Dedifferentiated amniotic fluid mesenchymal stem cell (primary cell): ENCODE measurements around the gene HOXA3.

ENCODE experiments used
- DNase-seq: peaks from one replicate; pipeline ENCODE4 v3.0.0-alpha.2; 2016; ENCODE audit errors: extremely low spot score

The HOXA3 gene

GRCh38 chr7:27151931-27152815 lies at the start of gene HOXA3:
TSS of gene HOXA3 (minus strand) at chr7:27152583. CDS start at chr7:27110640, 41,943 bp downstream.
- DNase-seq, result no peak

GRCh38 chr7:27201580-27202017 lies 49.2 kb upstream of the HOXA3 start:
- no peak for DNase-seq

DNA sequence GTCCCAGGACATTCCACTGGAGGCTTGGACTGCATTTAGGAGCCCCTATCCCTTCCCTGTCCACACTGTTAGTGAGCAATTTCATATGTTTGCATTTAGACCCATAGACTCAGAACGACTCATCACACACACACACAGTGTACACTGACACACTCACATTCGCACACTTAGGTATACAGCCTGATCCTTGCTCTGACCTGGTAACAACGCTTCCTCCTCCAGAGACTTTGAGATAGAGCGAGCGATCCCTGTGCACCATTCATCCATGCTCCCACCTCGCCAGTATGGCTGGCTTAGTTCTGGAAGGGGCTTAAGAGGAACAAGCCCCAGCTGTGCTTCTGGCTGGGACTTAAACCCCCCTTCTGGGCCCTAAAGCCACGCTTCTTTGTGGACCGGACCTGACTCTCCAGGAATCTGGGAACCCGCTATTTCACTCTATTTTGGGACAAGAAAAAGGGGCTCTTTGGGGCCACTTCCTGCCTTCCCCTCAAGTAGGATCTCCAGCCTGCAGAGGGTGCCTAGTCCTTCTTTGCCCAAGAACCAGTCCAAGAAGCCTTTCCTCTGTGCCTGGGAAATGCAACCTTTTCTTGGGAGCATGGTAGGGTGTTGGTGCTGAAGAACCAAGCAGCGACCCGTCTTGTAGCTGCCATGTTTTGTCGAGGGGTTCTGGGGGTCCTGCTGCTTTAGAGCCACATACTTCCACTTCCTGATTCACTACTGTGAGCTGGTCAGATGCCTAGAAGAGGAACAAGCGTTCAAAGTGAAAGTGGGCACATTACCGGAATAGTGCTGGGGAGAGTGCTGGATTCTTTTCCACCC lies 48.6 kb upstream of the HOXA3 start:
- no peak for DNase-seq

GRCh38 chr7:27199849-27200760 lies 47.7 kb upstream of the HOXA3 start, which contains the start of gene HOXA13:
TSS of gene HOXA13 (minus strand) at chr7:27200091. CDS start at chr7:27200077, 14 bp downstream.
- no peak for DNase-seq

- DNase-seq, result no peak
Observed at GRCh38 chr7:27198871-27199801, 46.8 kb upstream of the HOXA3 start.

GRCh38 chr7:27198138-27198841 lies 45.9 kb upstream of the HOXA3 start:
- DNase-seq, result no peak

- DNase-seq, result no peak
Observed at GRCh38 chr7:27197137-27198042, 45.0 kb upstream of the HOXA3 start.

DNA sequence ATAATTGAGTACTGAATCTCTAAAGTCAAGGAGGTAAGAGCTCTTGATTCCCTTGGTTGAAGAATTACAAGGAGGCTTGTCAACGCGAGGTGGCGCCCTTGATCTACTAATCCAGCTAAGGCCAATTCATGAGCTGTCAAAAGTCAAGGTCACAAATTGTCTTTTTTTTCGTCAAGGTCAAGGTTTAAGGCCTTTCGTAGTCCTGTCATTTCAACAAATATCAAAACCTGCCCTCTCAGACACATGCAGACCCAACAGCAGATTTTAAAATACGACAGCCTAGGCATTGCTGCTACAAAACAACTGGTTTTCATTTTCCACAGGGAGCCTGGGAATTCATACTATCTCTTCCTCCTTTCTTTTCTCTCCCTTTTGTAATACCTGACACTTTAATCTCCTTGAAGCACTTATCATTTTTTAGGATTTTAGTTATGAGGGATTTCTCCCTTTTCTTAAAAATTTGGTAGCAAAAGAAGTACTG lies 43.9 kb upstream of the HOXA3 start:
- peak; percentile 72 for DNase-seq

DNA sequence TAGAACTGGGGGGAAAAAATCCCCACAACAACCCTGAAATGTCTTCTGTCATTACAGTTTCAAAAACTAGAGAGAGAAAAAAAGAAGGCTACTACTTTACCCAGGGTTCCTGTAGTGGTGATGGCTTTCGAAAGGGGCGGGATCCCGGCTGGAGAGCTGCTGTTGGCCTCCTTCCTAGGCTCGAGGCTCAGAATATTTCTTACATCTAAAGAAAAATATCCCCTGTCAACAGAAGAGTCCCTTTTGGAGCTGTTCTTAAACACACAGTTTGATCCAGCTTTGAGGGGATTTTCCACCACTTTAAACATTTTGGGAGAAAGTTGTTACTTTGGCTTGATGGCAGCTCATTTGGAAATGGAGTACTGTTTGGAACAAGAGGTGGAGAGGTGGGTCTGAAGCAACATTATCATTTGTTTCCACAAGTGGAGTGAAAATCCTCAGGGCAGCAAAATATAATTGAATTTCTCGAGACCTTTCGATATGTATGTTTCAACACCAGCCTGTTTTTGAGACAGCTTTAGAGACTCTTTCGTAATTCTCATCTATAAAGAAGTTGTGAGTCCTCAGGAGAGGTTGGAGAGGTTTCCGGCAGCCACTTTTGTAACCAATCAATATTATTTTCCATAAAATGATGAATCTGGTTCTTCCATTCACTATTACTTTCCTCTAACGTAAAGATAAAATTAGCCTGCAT lies 42.5 kb upstream of the HOXA3 start:
- no peak for DNase-seq

GRCh38 chr7:27194002-27194352 lies 41.6 kb upstream of the HOXA3 start:
- no peak for DNase-seq

DNA sequence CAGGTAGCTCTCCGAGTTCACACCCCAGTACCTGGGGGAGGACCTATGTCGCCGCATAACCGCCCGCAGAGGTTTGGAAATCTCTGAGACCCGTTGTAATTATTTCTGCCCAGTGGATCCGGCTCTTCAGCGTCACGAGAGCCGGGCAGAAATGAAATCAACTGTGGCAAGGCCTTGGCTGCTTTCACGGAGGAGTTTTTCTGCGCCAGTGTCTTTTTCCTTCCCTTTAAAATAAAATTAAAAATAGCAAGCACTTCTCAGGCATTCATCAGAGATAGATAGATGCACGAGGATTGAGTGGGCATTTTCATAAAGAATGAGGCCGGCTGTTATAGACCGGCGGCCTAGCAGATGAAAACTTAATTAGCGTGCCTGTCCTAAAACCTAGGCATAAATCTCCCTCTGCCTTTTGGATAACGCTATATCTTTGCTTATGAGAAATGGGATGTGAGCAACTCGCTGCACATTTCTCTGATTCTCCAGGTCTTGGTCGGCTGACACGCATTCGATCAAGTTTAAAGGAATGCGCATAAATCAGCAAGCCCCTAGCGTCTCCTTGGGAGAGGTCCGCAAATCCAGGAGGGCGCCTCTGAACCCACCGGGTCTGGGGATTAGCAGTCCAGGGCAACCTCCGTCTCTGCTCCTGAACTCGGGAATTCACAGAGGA lies 41.1 kb upstream of the HOXA3 start:
- no peak for DNase-seq

DNA sequence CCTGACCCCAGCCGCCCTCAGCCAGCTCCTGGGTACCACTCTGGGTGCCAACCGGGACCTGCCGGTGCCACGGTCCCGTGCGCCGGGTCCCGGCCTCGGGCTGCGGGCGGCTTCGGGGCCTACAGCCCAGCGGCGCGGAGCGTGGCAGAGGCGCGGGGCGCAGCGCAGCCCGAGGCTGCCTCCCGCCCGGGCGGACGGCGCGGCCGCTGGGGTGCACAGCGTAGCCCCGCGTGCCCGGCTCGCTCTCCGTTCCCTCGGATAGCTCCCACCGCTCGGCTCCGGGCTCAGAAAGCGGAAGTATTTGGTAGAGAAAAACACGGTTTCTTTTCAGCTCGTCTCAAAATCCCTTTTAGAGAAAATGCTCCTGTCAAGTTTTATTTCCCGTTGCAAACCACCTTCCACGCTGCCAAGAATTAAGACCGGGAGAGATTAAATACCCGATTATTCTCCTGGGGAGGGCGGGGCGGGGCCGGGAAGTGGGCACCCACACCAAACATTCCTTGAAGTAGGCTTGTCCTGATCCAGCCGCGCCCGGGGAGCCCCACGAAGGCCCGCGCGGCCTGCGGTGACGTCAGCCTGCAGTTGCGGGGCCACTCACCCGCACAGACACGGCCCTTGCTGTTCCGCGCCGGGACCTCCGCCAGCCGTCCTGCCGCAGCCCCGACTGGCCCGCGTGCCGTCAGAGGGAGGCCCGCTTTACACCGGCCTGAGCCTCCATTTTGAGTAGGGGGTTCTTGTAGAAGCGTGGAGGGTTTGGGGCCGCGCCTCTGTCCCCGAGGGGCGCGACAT lies 40.4 kb upstream of the HOXA3 start:
- DNase-seq, result no peak

GRCh38 chr7:27191833-27192545 lies 39.6 kb upstream of the HOXA3 start:
- DNase-seq, result no peak

DNA sequence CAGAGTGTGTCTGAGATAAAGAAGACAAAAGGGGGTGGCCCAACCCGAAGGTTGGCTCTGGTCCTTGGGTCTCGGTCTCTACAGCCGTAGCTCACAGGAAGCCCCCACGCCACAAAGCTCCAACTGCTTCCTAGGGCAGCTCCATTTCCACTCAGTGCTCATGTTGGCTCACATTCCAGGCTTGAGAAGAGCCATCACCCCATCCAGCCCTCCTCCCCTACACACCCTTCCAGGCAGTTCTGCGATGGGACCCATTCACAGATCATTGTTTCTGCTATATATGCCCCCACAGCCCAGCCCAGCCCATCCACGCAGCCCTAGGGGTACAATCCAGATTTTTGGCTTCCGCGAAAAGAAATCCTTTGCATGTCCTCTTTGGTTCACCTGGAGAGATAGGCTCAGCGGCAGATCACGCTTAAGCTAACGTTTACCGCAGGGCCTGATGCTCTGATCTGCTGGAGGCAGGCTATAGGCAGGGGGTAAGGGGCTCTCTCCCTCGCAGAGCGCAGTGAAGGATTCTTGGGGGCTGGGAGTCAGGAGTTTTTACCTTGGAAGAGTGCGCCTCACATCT lies 38.9 kb upstream of the HOXA3 start:
- DNase-seq, result no peak

DNA sequence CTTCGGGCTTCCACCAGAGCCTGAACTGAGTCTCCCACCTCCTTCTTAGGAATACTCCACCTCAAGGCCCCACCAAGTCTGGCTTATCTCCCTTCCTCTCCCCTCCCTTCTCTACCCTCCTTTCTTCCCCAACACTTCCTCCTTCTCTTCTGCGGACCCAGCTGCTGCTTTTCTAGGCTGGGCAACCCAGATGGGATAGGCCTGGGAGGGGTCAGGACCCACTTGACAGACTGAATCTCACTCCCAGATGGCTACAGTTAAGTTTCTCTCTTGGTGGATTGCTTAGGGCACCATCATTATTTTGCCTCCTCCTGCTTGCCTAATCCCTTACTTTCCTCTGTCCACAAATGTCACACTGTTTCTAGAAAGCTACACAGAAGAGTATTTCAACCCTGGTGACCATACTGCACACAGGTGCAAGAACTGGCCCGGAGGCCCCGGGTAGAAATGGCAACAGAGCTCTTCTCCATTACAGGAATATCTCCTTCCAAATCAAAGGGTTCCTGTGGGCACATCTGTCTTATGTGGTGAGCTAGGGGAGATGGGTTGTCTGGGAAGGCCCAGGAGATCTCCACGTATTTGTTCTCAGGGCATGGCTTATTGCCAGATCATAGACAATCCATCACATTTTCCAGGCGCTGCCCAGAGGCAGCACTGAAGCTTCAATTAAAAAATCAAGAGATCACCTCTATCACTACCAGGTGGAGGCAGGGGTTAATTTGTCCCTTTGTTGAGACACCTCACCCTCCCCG lies 37.8 kb upstream of the HOXA3 start:
- no peak for DNase-seq
